NCI-H748 (cell line): Measurements from ENCODE around the gene ANO1.

ENCODE experiments used
- DNase-seq: peaks from one replicate; lab custom pipeline; 2025; ENCODE audit not compliant: unreplicated experiment; lab: John Stamatoyannopoulos, UW

The ANO1 gene

GRCh38 chr11:70092959-70093715 lies 15.0 kb downstream of the ANO1 start:
- DNase-seq = no peak

GRCh38 chr11:70095541-70096252 lies 17.6 kb downstream of the ANO1 start:
- DNase-seq = no peak

- DNase-seq = no peak
Measured at GRCh38 chr11:70097783-70098563, 19.9 kb downstream of the ANO1 start.

GRCh38 chr11:70098936-70099335 lies 20.8 kb downstream of the ANO1 start:
- DNase-seq = no peak

- DNase-seq = no peak
Measured at GRCh38 chr11:70099578-70100279, 21.6 kb downstream of the ANO1 start.

- no peak for DNase-seq
Measured at GRCh38 chr11:70100280-70100603, 22.1 kb downstream of the ANO1 start.

GRCh38 chr11:70100791-70101190 lies 22.7 kb downstream of the ANO1 start:
- no peak for DNase-seq

- DNase-seq = no peak
Measured at GRCh38 chr11:70103256-70103975, 25.3 kb downstream of the ANO1 start.

GRCh38 chr11:70104419-70104818 lies 26.3 kb downstream of the ANO1 start:
- no peak for DNase-seq

GRCh38 chr11:70104961-70105360 lies 26.8 kb downstream of the ANO1 start:
- no peak for DNase-seq

GRCh38 chr11:70105369-70105754 lies 27.2 kb downstream of the ANO1 start:
- no peak for DNase-seq

GRCh38 chr11:70105755-70106571 lies 27.8 kb downstream of the ANO1 start:
- DNase-seq = no peak

- DNase-seq = no peak
Measured at GRCh38 chr11:70106757-70107156, 28.6 kb downstream of the ANO1 start.

- no peak for DNase-seq
Measured at GRCh38 chr11:70107191-70107590, 29.1 kb downstream of the ANO1 start.

- DNase-seq = no peak
Measured at GRCh38 chr11:70107756-70108155, 29.6 kb downstream of the ANO1 start.

- DNase-seq = no peak
Measured at GRCh38 chr11:70108250-70108649, 30.1 kb downstream of the ANO1 start.

GRCh38 chr11:70109006-70109405 lies 30.9 kb downstream of the ANO1 start:
- no peak for DNase-seq

GRCh38 chr11:70109903-70110302 lies 31.8 kb downstream of the ANO1 start:
- no peak for DNase-seq

- no peak for DNase-seq
Measured at GRCh38 chr11:70110538-70111055, 32.5 kb downstream of the ANO1 start.
